Psoas muscle (tissue), 8 donors: ENCODE data around the gene TRIM38. TPM values are rescaled to one million over a fixed set of nuclear protein-coding genes. Genes with fewer than 3 reads are reported as not detected.

Source experiments
- ATAC-seq, 4 donors: fragments of 200-7000 bp; cut with Tn5 transposase; one replicate each; pipeline ENCODE4 v1.9.1; 2020; ENCODE audit warnings: moderate library complexity in 3 of 4, mild to moderate bottlenecking in 2 of 4
- DNase-seq, 2 donors: peaks; one replicate each; pipeline ENCODE4 v3.0.0-alpha.2; 2020
- H3K27ac ChIP-seq: fragments of 200-600 bp; one replicate; pipeline ENCODE4 v1.8.0; 2022
- H3K27me3 ChIP-seq, 3 donors: fragments of 200-600 bp in 1 of 3; one replicate each; pipeline versions ENCODE4 v1.6.1 to v1.8.0; 2013 to 2022; ENCODE audit warnings: low read length in 2 of 3, mild to moderate bottlenecking in 2 of 3, moderate library complexity in 1 of 3; ENCODE audit not compliant: insufficient read depth in 3 of 3
- H3K36me3 ChIP-seq, 2 donors: fragments of 200-600 bp in 1 of 2; one replicate each; pipeline versions ENCODE4 v1.6.1 to v1.8.0; 2013 to 2022; ENCODE audit warnings: low read depth in 1 of 2, mild to moderate bottlenecking in 1 of 2, moderate library complexity in 1 of 2; ENCODE audit not compliant: insufficient read depth in 1 of 2
- H3K4me1 ChIP-seq: fragments of 200-600 bp; one replicate; pipeline ENCODE4 v1.8.0; 2022
- H3K4me3 ChIP-seq: fragments of 200-600 bp; one replicate; pipeline ENCODE4 v1.8.0; 2022; ENCODE audit warnings: mild to moderate bottlenecking
- H3K9me3 ChIP-seq: fragments of 200-600 bp; one replicate; pipeline ENCODE4 v1.8.0; 2022
- CTCF ChIP-seq: fragments of 200-600 bp; IDR thresholded peaks from one replicate; pipeline ENCODE4 v1.8.0; 2022; ENCODE audit warnings: antibody characterized with exemption
- WGBS, 3 donors: extraction: QIAGEN DNeasy Blood & Tissue Kit; methylation state at CpG; one replicate each; pipeline versions ENCODE4 v1.1.6 to v1.1.7; 2013; 5-methylcytosine and 5-hydroxymethylcytosine counted together
- intact Hi-C, 2 donors: fragments of 100-400 bp; cut with DNase I; formaldehyde crosslinking; loops; one replicate each; pipeline versions ENCODE4 v1.11.0 to v1.14.2; 2022
- polyA plus RNA-seq, 3 donors: library from polyadenylated mRNA; stranded (reverse); fragments of 200-250 nt; gene quantifications; one replicate each; pipeline ENCODE4 v1.2.3, GENCODE V29; 2013
- total RNA-seq, 4 donors: library from RNA; stranded (reverse); fragmentation: NEBNext Ultra II Directional in 2 of 4; extraction: Animal tissue kit (Norgen Biotek cat#: 25700) in 2 of 4; gene quantifications; one replicate each; pipeline versions ENCODE4 v1.2.1 to v1.2.4, GENCODE V29; 2021 to 2023
- donor health status: healthy with polysubstance abuse.
- donor health status: DM: no; HTN: no; CAD: no; lungs with moderate emphysema.
- donor health status: Bipolar disorder and iron deficiency.
- donor health status: healthy.
- donor health status: DM: yes; HTN: yes; CAD: no.
- donor health status: DM: no; HTN: no; CAD: no.
- donor health status: DM: no; HTN: no; CAD: no.
- donor health status: DM: yes; HTN: yes; CAD: no.

TRIM38 gene
- total and polyA plus RNA-seq, 7 donors = 1.4 to 7.3 (median 4.7) TPM

GRCh38 chr6:26026833-26027490 lies 64.4 kb downstream of the TRIM38 start:
- DNase-seq (peak; percentile 86 to 89), ATAC-seq (peak; percentile 61 to 72 (median 66))
- 0 to 1% (median 1%) methylated on average over 44 of the region's 44 CpGs for WGBS, 3 donors
- no peaks in the 10 kb centered on the region for H3K9me3 ChIP-seq
- H3K27me3 ChIP-seq = peaks cover 0 to 38% (median 2%) of the 10 kb centered on the region in 3 donors
- no peak for TF ChIP-seq CTCF
- no peaks in the 10 kb centered on the region for H3K36me3 ChIP-seq
- H3K4me1 ChIP-seq = peaks cover 9% of the 10 kb centered on the region
- H3K4me3 ChIP-seq = peak overlapping the region; percentile 68
- peak overlapping the region; percentile 83 for H3K27ac ChIP-seq
- intact Hi-C loops = loop anchor here in 1 of 2 donors (10.0 kb wide), 2 partner anchors 508 to 1108 kb away; partner anchors contain the start of gene HMGN4

- H3K36me3 ChIP-seq = no peaks in the 10 kb centered on the region
- ATAC-seq (no peak), DNase-seq (no peak)
- WGBS, 3 donors = 53 to 58% (median 54%) methylated on average over 9 of the region's 9 CpGs
- peaks cover 13% of the 10 kb centered on the region for H3K4me1 ChIP-seq
- no peaks in the 10 kb centered on the region for H3K9me3 ChIP-seq
- TF ChIP-seq CTCF = no peak
- H3K4me3 ChIP-seq = peak overlapping the region; percentile 68
- intact Hi-C loops = loop anchor here in 1 of 2 donors (10.0 kb wide), 2 partner anchors 507 to 1107 kb away; partner anchors contain the start of gene HMGN4
- peak overlapping the region; percentile 83 for H3K27ac ChIP-seq
- H3K27me3 ChIP-seq = peaks cover 0 to 45% (median 2%) of the 10 kb centered on the region in 3 donors
Measured at GRCh38 chr6:26027491-26028211, 65.0 kb downstream of the TRIM38 start.

- DNase-seq = no peak
- Histone ChIP-seq H3K4me3 (no peak overlapping the region), H3K4me1 (peaks cover 16% of the 10 kb centered on the region), H3K27ac (no peak overlapping the region), H3K9me3 (no peaks in the 10 kb centered on the region), H3K27me3 (peaks cover 0 to 51% (median 2%) of the 10 kb centered on the region in 3 donors), H3K36me3 (no peaks in the 10 kb centered on the region)
- no peak for TF ChIP-seq CTCF
- ATAC-seq = no peak
- intact Hi-C loops = loop anchor here in 1 of 2 donors (10.0 kb wide), 2 partner anchors 507 to 1107 kb away; partner anchors contain the start of gene HMGN4
- WGBS, 3 donors = 83 to 87% (median 86%) methylated on average over 6 of the region's 6 CpGs
Measured at GRCh38 chr6:26028212-26028745, 65.7 kb downstream of the TRIM38 start.

- TF ChIP-seq CTCF = no peak
- 83 to 89% (median 85%) methylated on average over 10 of the region's 10 CpGs for WGBS, 3 donors
- Histone ChIP-seq H3K36me3 (no peaks in the 10 kb centered on the region), H3K4me3 (no peak overlapping the region), H3K4me1 (peaks cover 16% of the 10 kb centered on the region), H3K27me3 (peaks cover 0 to 58% (median 4%) of the 10 kb centered on the region in 3 donors), H3K27ac (no peak overlapping the region), H3K9me3 (no peaks in the 10 kb centered on the region)
- intact Hi-C loops = loop anchor here in 1 of 2 donors (10.0 kb wide), 2 partner anchors 506 to 1106 kb away; partner anchors contain the start of gene HMGN4
- DNase-seq (no peak), ATAC-seq (no peak)
Measured at GRCh38 chr6:26028746-26029569, 66.4 kb downstream of the TRIM38 start.
